H1 (cell line): ENCODE results near the gene BCL7B. TPM values are rescaled to one million over a fixed set of nuclear protein-coding genes. Genes with fewer than 3 reads are reported as not detected.

Experiments
- CTCF ChIA-PET: fragments of 300-600 bp; sonication (Branson Sonifier 250); formaldehyde crosslinking; loops from one replicate; lab custom pipeline; 2021; ENCODE audit not compliant: partially characterized antibody; lab: Charles Lee
- POLR2A ChIA-PET: fragments of 300-600 bp; sonication (Branson Sonifier 250); formaldehyde crosslinking; loops from one replicate; lab custom pipeline; 2021; ENCODE audit warnings: inconsistent platforms; ENCODE audit not compliant: partially characterized antibody; lab: Charles Lee
- DNase-seq, 2 experiments: peaks; one replicate each; pipeline versions ENCODE4 v3.0.0 to v3.0.0-alpha.2; 2010 to 2022; ENCODE audit warnings: low spot score in 2 of 2, low read depth in 1 of 2, mixed read lengths in 1 of 2
- FAIRE-seq: peaks from 2 replicates; lab custom pipeline; 2011; peaks lifted over from hg19 to GRCh38; lab: Jason Lieb, UNC
- H2AFZ ChIP-seq: 2 replicates; pipeline ENCODE4 v1.8.1; 2012; ENCODE audit warnings: low read length, inconsistent platforms
- H2AK5ac ChIP-seq: 2 replicates; pipeline ENCODE4 v1.6.1; 2013; ENCODE audit warnings: low read depth, low read length
- H2BK120ac ChIP-seq: replicated peaks from 2 replicates; pipeline ENCODE3; 2013; ENCODE audit warnings: low read depth, low read length, inconsistent platforms
- H2BK12ac ChIP-seq: 2 replicates; pipeline ENCODE4 v1.6.1; 2013; ENCODE audit warnings: low read depth, low read length
- H2BK15ac ChIP-seq: 2 replicates; pipeline ENCODE4 v1.6.1; 2013; ENCODE audit warnings: low read length
- H2BK20ac ChIP-seq: 2 replicates; pipeline ENCODE4 v1.6.1; 2013; ENCODE audit warnings: low read length
- H2BK5ac ChIP-seq: 2 replicates; pipeline ENCODE4 v1.6.1; 2013; ENCODE audit warnings: low read depth, low read length
- H3K14ac ChIP-seq: 2 replicates; pipeline ENCODE4 v1.6.1; 2013; ENCODE audit warnings: inconsistent platforms; ENCODE audit not compliant: insufficient read length
- H3K18ac ChIP-seq: 2 replicates; pipeline ENCODE4 v1.6.1; 2013; ENCODE audit warnings: low read length; ENCODE audit errors: extremely low read depth
- H3K23ac ChIP-seq: 2 replicates; pipeline ENCODE4 v1.6.1; 2013; ENCODE audit warnings: inconsistent platforms; ENCODE audit not compliant: insufficient read length
- H3K23me2 ChIP-seq: 2 replicates; pipeline ENCODE4 v1.6.1; 2013; ENCODE audit warnings: low read depth, low read length
- H3K27ac ChIP-seq: 2 replicates; pipeline ENCODE4 v1.6.1; 2011; ENCODE audit warnings: low read depth, low read length, inconsistent platforms
- H3K27me3 ChIP-seq, 4 experiments: replicated peaks in 1 of 4; 1 replicate in 1 of 4; 2 replicates in 3 of 4; pipeline versions ENCODE4 v1.6.1 to v1.8.1; 2011 to 2013; ENCODE audit warnings: low read length in 3 of 4, mild to moderate bottlenecking in 3 of 4, inconsistent platforms in 2 of 4, mixed read lengths in 2 of 4, moderate library complexity in 1 of 4; ENCODE audit not compliant: control insufficient read depth in 3 of 4, insufficient read depth in 3 of 4; ENCODE audit errors: extremely low read depth in 1 of 4
- H3K36me3 ChIP-seq, 4 experiments: 2 replicates each; pipeline versions ENCODE4 v1.6.1 to v1.8.1; 2011 to 2013; ENCODE audit warnings: mild to moderate bottlenecking in 4 of 4, low read length in 3 of 4, moderate library complexity in 2 of 4, control low read depth in 1 of 4, inconsistent platforms in 1 of 4; ENCODE audit not compliant: insufficient read depth in 4 of 4, control insufficient read depth in 2 of 4
- H3K4ac ChIP-seq: replicated peaks from 2 replicates; pipeline ENCODE3; 2013; ENCODE audit warnings: low read length, low read depth, mixed read lengths, inconsistent platforms; ENCODE audit not compliant: insufficient read length
- H3K4me1 ChIP-seq, 4 experiments: replicated peaks in 1 of 4; 1 replicate in 1 of 4; 2 replicates in 3 of 4; pipeline versions ENCODE4 v1.6.1 to v1.8.1; 2011 to 2013; ENCODE audit warnings: low read length in 3 of 4, inconsistent platforms in 2 of 4, mixed read lengths in 1 of 4; ENCODE audit not compliant: insufficient read depth in 4 of 4, control insufficient read depth in 3 of 4
- H3K4me2 ChIP-seq, 2 experiments: 2 replicates each; pipeline versions ENCODE4 v1.6.1 to v1.8.1; 2011 to 2013; ENCODE audit warnings: low read depth in 2 of 2, low read length in 2 of 2, control low read depth in 1 of 2, inconsistent platforms in 1 of 2, mild to moderate bottlenecking in 1 of 2; ENCODE audit not compliant: insufficient read depth in 1 of 2
- H3K4me3 ChIP-seq, 4 experiments: fragments of 200-600, 300-600 bp in 1 of 4; sonication (generic), shearing (Covaris generic), sonication (Bioruptor Twin) in 1 of 4; 2 replicates each; pipeline versions ENCODE4 v1.5.1 to v1.8.1; 2011 to 2016; ENCODE audit warnings: low read length in 4 of 4, low read depth in 3 of 4, control low read depth in 2 of 4, inconsistent platforms in 2 of 4, mild to moderate bottlenecking in 2 of 4, mixed read lengths in 1 of 4, moderate library complexity in 1 of 4; ENCODE audit not compliant: insufficient read depth in 2 of 4; ENCODE audit errors: extremely low read depth in 1 of 4
- H3K56ac ChIP-seq: replicated peaks from 2 replicates; pipeline ENCODE3; 2013; ENCODE audit warnings: low read depth, mild to moderate bottlenecking, mixed read lengths, low read length, inconsistent platforms; ENCODE audit not compliant: insufficient read length
- H3K79me1 ChIP-seq: 2 replicates; pipeline ENCODE4 v1.6.1; 2013; ENCODE audit warnings: low read depth, low read length, control low read depth
- H3K79me2 ChIP-seq, 2 experiments: 2 replicates each; pipeline versions ENCODE4 v1.6.1 to v1.8.1; 2012 to 2013; ENCODE audit warnings: low read length in 2 of 2, mild to moderate bottlenecking in 2 of 2, inconsistent platforms in 1 of 2; ENCODE audit not compliant: insufficient read depth in 2 of 2, control insufficient read depth in 1 of 2
- H3K9ac ChIP-seq, 4 experiments: replicated peaks in 1 of 4; 1 replicate in 1 of 4; 2 replicates in 3 of 4; pipeline versions ENCODE4 v1.6.1 to v1.8.1; 2011 to 2013; ENCODE audit warnings: low read depth in 3 of 4, low read length in 3 of 4, control low read depth in 2 of 4, mild to moderate bottlenecking in 2 of 4, moderate library complexity in 2 of 4, inconsistent platforms in 1 of 4; ENCODE audit errors: extremely low read depth in 1 of 4
- H3K9me3 ChIP-seq, 2 experiments: 2 replicates each; pipeline versions ENCODE4 v1.6.1 to v1.8.1; 2012 to 2013; ENCODE audit warnings: mild to moderate bottlenecking in 2 of 2, moderate library complexity in 2 of 2, control low read depth in 1 of 2, inconsistent platforms in 1 of 2, low read depth in 1 of 2, low read length in 1 of 2, mixed read lengths in 1 of 2; ENCODE audit not compliant: insufficient read depth in 2 of 2
- H4K20me1 ChIP-seq, 2 experiments: replicated peaks in 1 of 2; 2 replicates each; pipeline versions ENCODE3 to v1.8.1; 2011 to 2013; ENCODE audit warnings: inconsistent platforms in 2 of 2, low read length in 2 of 2, mild to moderate bottlenecking in 1 of 2; ENCODE audit not compliant: insufficient read depth in 2 of 2, control insufficient read depth in 1 of 2
- H4K5ac ChIP-seq: 2 replicates; pipeline ENCODE4 v1.6.1; 2013; ENCODE audit warnings: low read length, low read depth, mixed read lengths, inconsistent platforms; ENCODE audit not compliant: insufficient read length
- H4K8ac ChIP-seq: 2 replicates; pipeline ENCODE4 v1.8.0; 2013; ENCODE audit warnings: mild to moderate bottlenecking, moderate library complexity, low read length, inconsistent platforms; ENCODE audit not compliant: insufficient read depth; ENCODE audit errors: extremely low read depth
- H4K91ac ChIP-seq: replicated peaks from 2 replicates; pipeline ENCODE3; 2013; ENCODE audit warnings: low read length, mixed read lengths, inconsistent platforms; ENCODE audit not compliant: insufficient read length
- SRF ChIP-seq: IDR thresholded peaks from 2 replicates; pipeline ENCODE4 v1.6.1; 2011; ENCODE audit warnings: mild to moderate bottlenecking, low read depth, low read length, moderate library complexity
- WGBS, 2 experiments: shearing (Covaris generic) in 1 of 2; methylation state at CpG; one replicate each; pipeline versions ENCODE4 v1.1.6 to v1.1.7; 2013 to 2015; ENCODE audit warnings: low lambda C conversion rate in 2 of 2, mixed read lengths in 2 of 2, inconsistent platforms in 1 of 2, low coverage in 1 of 2, missing lambda C conversion rate in 1 of 2; ENCODE audit not compliant: insufficient replicate concordance in 2 of 2, insufficient coverage in 1 of 2, insufficient read length in 1 of 2; ENCODE audit errors: extremely low coverage in 1 of 2, missing lambda C conversion rate in 1 of 2; 5-methylcytosine and 5-hydroxymethylcytosine counted together
- polyA plus RNA-seq, 7 experiments: library from polyadenylated mRNA; depleted of rRNA in 3 of 7; stranded (reverse) in 5 of 7; unstranded in 2 of 7; fragments of >200 nt in 5 of 7; fragments of 200-250 nt in 2 of 7; gene quantifications; 1 replicate in 5 of 7; 2 replicates in 1 of 7; 4 replicates in 1 of 7; pipeline versions ENCODE4 v1.2.1 to v1.2.3, GENCODE V29; 2011 to 2013; ENCODE audit warnings: missing spikeins in 2 of 7, mixed read lengths in 2 of 7
- total RNA-seq: library from RNA; stranded (reverse); fragmentation: NEBNext Ultra II Directional; extraction: Animal tissue kit (Norgen Biotek cat#: 25700); gene quantifications from 2 replicates; pipeline ENCODE4 v1.2.1, GENCODE V29; 2021

BCL7B gene
- total and polyA plus RNA-seq, 2 of the 8 experiments (the other 6 are each of a cell fraction or from before 2014, with no cell fraction given): 24.9 to 44.6 TPM

DNA sequence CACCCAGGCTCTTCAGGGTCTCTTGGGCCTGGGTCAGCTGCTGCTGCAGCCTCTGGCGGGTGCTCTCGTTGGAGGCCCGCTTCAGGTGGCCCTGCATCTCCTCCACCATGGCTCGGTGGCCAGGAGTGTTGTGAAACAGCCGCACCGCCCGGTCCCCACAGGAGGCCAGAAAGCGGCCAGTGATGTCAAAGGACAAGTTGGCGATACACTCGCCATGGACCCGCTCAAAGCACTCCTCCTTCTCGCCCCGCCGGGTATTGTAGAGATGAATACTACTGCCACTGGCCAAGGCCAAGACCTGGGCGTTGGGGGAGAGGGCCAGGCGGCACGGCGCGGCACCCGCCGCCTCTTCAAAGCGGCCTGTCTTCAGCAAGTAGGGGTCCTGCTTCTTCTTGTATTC lies 13.0 kb upstream of the BCL7B start:
- Histone ChIP-seq H4K91ac (no peak overlapping the region), H2BK120ac (no peak overlapping the region), H2BK15ac (no peak overlapping the region), H3K9ac (no peak overlapping the region), H2BK5ac (no peak overlapping the region), H3K4me1 (no peaks in the 10 kb centered on the region), H2AK5ac (no peak overlapping the region), H3K79me1 (no peaks in the 10 kb centered on the region; the same call in 1 of the 2 replicates), H2BK12ac (no peak overlapping the region), H3K14ac (no peak overlapping the region), H3K36me3 (peaks cover 26 to 48% (median 38%) of the 10 kb centered on the region in 4 experiments), H3K23me2 (no peaks in the 10 kb centered on the region), H3K56ac (no peak overlapping the region), H4K8ac (no peak overlapping the region), H3K27me3 (no peaks in the 10 kb centered on the region), H3K79me2 (no peaks in the 10 kb centered on the region), H4K5ac (no peak overlapping the region), H3K4ac (no peak overlapping the region), H2BK20ac (no peak overlapping the region), H3K27ac (no peak overlapping the region), H3K4me3 (no peak overlapping the region), H3K9me3 (no peaks in the 10 kb centered on the region), H3K23ac (no peak overlapping the region), H3K4me2 (no peak overlapping the region), H4K20me1 (peaks cover 0 to 10% of the 10 kb centered on the region in 2 experiments), H2AFZ (no peak overlapping the region), H3K18ac (no peak overlapping the region)
- FAIRE-seq (no peak), DNase-seq (no peak)
- POLR2A ChIA-PET: interaction anchor here (0.9 to 1.2 kb wide), 2 partner anchors 9 to 48 kb away, joined by 3 read pairs; partner anchors contain the start of gene BAZ1B
- CTCF ChIA-PET: no interaction called here
- no peak for TF ChIP-seq SRF
- WGBS, 2 experiments: 93% methylated on average over 21 of the region's 22 CpGs; no CpG with 5 or more reads in 1 of the 2 experiments
